Stimulated activated naive CD4-positive, alpha-beta T cell (primary cell): ENCODE measurements around the gene L3MBTL2.
"Not testable (repeated sequence)": the region's sequence is repeated elsewhere in the genome, so short reads cannot be mapped to it uniquely, and the experiment has no call there.

ENCODE experiments used
- DNase-seq, 6 experiments: peaks; one replicate each; lab custom pipeline; 2025; lab: John Stamatoyannopoulos, UW

The L3MBTL2 gene

GRCh38 chr22:41204992-41205900 lies at the start of gene L3MBTL2:
Gene L3MBTL2, plus strand, starts transcription at chr22:41205312. Its CDS starts 51 bp downstream, at chr22:41205363.
- peak; percentile 94 to 99 (median 96) for DNase-seq

DNA sequence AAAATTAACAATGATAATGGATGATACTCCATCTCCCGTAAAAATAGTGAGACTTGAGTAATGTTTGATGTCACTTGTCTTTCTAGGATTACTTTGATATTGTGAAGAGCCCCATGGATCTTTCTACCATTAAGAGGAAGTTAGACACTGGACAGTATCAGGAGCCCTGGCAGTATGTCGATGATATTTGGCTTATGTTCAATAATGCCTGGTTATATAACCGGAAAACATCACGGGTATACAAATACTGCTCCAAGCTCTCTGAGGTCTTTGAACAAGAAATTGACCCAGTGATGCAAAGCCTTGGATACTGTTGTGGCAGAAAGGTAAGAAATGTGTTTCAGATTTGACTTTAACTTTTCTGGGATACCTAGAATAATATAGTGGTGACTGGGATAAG lies 48.0 kb upstream of the L3MBTL2 start:
- no peak for DNase-seq

DNA sequence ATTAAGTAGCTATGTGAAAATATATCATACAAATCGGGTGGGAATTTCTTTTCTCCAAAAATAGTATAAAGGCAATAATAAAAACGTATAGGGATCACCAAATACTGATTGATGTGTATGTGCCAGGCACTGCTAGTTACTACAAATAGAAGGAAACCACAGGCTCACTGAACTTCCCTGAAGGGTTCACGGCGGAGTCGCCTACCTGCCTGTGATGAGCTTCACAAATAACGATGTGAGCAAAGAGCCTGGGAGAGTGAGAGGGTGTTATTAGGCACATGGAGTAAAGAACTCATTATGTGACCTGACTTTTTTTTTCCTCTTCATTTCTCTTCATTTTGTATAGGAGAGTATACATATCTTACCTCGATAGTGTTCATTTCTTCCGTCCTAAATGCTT lies 36.0 kb upstream of the L3MBTL2 start:
- DNase-seq: no peak

GRCh38 chr22:41171996-41172395 lies 33.1 kb upstream of the L3MBTL2 start:
- no peak for DNase-seq

GRCh38 chr22:41175546-41175945 lies 29.6 kb upstream of the L3MBTL2 start:
- DNase-seq: peak in 1 of 6 experiments; percentile 11

DNA sequence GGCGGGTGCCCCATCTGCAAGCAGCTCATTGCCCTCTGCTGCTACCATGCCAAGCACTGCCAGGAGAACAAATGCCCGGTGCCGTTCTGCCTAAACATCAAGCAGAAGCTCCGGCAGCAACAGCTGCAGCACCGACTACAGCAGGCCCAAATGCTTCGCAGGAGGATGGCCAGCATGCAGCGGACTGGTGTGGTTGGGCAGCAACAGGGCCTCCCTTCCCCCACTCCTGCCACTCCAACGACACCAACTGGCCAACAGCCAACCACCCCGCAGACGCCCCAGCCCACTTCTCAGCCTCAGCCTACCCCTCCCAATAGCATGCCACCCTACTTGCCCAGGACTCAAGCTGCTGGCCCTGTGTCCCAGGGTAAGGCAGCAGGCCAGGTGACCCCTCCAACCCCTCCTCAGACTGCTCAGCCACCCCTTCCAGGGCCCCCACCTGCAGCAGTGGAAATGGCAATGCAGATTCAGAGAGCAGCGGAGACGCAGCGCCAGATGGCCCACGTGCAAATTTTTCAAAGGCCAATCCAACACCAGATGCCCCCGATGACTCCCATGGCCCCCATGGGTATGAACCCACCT lies 28.0 kb upstream of the L3MBTL2 start:
- DNase-seq: no peak

GRCh38 chr22:41177622-41178424 lies 27.3 kb upstream of the L3MBTL2 start:
- no peak for DNase-seq

- DNase-seq: no peak
Measured at GRCh38 chr22:41178425-41178975, 26.6 kb upstream of the L3MBTL2 start.

- not testable (repeated sequence) for DNase-seq
Measured at GRCh38 chr22:41180362-41180761, 24.8 kb upstream of the L3MBTL2 start.

- DNase-seq: no peak
Measured at GRCh38 chr22:41180926-41181325, 24.2 kb upstream of the L3MBTL2 start.

DNA sequence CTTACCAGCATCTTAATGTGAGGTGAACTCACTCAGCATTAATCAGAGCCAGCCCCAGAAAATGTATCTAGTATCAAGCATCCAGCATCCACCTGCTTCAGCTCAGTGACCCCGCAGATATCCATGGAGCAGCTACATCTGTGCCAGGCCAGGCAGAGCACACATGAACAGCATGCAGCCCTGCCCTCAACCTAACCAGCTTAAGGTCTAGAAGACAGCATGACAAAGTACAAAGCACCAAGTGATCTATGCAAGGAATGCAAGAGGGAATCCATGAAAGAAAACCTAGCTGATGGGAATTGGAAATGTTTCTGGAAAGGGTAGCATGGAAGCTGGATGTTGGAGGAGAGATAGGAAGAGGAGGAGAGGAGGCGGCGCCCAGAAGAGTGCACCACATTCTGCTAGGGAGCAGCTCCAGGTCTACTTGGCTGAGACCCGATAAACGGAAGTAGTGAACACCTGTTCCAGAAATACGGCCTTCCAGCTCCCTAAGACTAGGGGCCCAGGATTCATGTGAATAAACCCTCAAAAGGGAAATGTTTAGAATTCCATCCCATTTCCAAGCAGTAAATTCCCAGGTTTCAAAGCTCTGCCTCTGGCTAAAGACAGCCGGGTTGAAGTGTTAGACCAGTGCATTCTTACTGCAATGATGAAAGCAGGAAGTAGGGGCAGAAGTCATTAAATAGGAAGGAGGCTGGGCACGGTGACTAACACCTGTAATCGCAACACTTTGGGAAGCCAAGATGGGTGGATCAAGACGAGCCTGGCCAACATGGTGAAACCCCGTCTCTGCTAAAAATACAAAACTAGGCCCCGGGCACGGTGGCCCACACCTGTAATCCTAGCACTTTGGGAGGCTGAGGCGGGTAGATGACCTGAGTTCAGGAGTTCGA lies 23.5 kb upstream of the L3MBTL2 start:
- DNase-seq: no peak

- DNase-seq: no peak
Measured at GRCh38 chr22:41184679-41185078, 20.4 kb upstream of the L3MBTL2 start.

GRCh38 chr22:41191467-41191866 lies 13.6 kb upstream of the L3MBTL2 start:
- DNase-seq: no peak

GRCh38 chr22:41193829-41194228 lies 11.3 kb upstream of the L3MBTL2 start:
- no peak for DNase-seq

DNA sequence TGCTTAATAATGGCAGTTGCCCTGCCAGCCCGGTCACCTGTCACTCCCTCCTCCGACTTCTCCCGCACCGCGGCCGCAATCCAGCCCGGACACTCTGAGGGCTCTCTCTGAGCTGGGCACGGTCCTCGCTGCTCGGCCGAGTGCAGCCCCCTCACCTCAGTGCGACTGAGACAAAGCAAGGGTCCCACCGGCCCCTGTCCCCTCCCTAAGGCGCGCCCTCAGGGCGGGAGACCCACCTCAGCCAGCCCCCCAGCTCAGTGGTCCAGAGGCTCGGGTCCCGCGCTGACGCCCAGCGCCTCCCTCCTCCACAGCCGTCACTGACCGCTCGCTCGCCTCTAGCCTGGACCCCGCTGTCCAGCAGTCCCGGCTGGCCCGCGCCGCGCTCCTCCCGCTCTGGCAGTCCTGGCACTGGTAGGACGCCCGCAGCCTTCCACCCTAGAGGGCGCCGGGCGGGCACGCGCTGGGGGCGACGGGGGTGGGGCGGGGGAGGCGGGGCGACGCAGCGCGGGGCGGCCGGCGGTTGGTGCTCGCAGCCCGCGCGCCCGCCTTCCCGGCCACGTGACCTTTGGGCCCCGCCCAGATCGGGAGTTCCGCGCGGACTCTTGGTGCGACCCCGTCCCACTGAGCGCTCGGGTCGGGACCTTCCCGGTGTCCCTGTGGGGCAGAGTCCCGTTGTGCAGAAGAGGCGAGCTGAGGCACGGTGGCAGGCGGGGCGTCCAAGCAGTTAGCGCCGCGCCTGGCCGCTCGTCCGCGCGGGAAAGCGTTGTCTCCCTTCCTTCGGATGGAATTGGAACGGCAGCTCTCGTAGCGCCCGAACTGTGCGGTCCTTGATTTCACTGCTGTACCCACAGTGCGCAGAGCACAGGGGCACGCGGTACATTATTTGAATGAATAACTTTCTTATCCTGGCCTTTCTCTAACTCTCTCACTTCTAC lies 7.8 kb upstream of the L3MBTL2 start:
- peak; percentile 52 to 85 (median 76) for DNase-seq

DNA sequence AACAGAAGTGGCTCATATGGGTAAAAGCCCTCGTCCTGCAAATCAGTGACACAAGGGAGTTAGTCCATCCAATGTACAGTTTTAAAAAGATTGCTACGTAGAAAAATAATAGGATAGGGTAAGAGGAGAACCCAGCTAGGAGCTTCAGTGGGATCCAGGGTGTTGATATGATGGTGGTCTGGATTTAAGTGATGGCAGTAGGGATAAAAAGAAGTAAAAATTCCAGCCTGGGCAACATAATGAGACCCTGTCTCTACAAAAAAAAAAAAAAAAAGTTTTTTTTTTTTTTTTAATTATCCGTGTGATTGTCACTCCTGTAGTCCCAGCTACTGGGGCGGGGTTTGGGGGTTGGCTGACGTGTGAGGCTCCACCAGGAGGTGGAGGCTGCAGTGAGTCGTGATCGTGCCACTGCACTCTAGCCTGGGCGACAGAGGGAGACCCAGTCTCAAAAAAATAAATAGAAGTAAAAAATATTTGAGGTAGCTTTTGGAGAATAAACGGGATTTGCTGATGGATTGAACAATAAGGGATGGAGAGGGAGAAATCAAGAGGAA lies 7.0 kb upstream of the L3MBTL2 start:
- DNase-seq: peak in 4 of 6 experiments; percentile 22 to 50 (median 26)

DNA sequence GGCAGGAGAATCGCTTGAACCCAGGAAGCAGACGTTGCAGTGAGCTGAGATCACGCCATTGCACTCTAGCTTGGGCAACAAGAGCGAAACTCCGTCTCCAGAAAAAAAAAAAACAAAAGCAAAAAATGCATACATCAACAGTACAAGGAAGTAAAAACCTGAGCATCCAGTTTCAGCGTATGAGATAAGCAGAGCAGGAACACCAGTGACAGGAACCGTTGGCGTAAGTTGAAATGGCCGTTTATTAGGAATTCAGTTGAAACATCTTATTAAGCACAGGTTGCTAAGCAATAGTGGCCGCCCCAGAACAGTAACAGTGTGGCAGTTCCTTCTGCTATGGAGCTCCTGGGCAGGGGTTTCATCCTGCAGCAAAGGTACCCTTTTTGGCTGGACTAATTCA lies 4.0 kb upstream of the L3MBTL2 start:
- DNase-seq: no peak

DNA sequence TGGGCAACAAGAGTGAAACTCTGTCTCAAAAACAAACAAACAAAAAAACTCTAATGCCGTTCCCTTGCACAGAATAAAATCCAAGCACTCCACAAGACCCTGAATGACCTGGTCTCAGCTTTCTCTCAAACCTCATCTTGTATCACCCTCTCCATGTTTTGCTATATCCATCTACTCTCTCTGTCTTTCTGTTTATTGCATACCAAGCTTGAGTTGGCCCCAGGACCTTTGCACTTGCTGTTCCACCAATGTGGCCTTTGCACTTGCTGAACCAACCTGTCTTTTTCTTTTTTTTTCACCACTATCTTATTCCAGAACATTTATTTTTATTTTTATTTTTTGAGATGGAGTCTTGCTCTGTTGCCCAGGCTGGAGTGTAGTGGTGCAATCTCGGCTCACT lies 2.0 kb upstream of the L3MBTL2 start:
- DNase-seq: no peak

DNA sequence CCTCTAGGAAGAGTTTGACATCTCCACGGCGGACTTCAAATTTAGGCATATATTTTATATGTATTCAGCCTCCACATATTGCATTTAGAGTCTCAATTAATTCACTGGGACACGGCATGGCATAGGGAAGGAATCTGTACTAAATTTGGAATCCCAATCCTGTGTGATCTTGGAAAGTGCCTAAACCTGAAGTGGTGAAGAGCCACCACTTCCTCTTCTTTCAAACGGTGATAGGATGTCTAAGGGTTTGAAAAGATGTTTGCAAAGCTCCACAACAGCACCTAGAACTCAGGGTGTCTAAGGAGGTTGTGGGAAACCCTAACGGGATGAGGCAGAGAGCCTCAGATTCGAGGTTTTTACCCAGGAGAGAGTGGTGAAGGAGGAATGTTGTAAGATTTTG lies 1.0 kb upstream of the L3MBTL2 start:
- DNase-seq: no peak

- no peak for DNase-seq
Measured at GRCh38 chr22:41206719-41207118, 1.6 kb downstream of the L3MBTL2 start.
